IPS-18a (cell line): Measurements from ENCODE around the gene USP17L21.
"Not testable (repeated sequence)": the region's sequence is repeated elsewhere in the genome, so short reads cannot be mapped to it uniquely, and the experiment has no call there.

Source experiments
- H3K27ac ChIP-seq: one replicate; pipeline ENCODE4 v1.5.1; 2013; ENCODE audit warnings: low read length
- H3K27me3 ChIP-seq: one replicate; pipeline ENCODE4 v1.6.1; 2013; ENCODE audit warnings: mild to moderate bottlenecking, low read length; ENCODE audit not compliant: control insufficient read depth, insufficient read depth
- H3K36me3 ChIP-seq: one replicate; pipeline ENCODE4 v1.6.1; 2013; ENCODE audit warnings: low read depth, low read length; ENCODE audit not compliant: control insufficient read depth
- H3K4me1 ChIP-seq: one replicate; pipeline ENCODE4 v1.6.1; 2013; ENCODE audit warnings: low read depth, low read length; ENCODE audit not compliant: control insufficient read depth
- H3K4me3 ChIP-seq: one replicate; pipeline ENCODE4 v1.5.1; 2013; ENCODE audit warnings: low read length
- H3K9ac ChIP-seq: one replicate; pipeline ENCODE4 v1.6.1; 2013; ENCODE audit warnings: mild to moderate bottlenecking, low read length, moderate library complexity
- H3K9me3 ChIP-seq: one replicate; pipeline ENCODE4 v1.6.1; 2013; ENCODE audit warnings: low read depth, low read length; ENCODE audit not compliant: control insufficient read depth

USP17L21 gene, protein sequence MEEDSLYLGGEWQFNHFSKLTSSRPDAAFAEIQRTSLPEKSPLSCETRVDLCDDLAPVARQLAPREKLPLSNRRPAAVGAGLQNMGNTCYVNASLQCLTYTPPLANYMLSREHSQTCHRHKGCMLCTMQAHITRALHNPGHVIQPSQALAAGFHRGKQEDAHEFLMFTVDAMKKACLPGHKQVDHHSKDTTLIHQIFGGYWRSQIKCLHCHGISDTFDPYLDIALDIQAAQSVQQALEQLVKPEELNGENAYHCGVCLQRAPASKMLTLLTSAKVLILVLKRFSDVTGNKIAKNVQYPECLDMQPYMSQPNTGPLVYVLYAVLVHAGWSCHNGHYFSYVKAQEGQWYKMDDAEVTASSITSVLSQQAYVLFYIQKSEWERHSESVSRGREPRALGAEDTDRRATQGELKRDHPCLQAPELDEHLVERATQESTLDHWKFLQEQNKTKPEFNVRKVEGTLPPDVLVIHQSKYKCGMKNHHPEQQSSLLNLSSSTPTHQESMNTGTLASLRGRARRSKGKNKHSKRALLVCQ

DNA sequence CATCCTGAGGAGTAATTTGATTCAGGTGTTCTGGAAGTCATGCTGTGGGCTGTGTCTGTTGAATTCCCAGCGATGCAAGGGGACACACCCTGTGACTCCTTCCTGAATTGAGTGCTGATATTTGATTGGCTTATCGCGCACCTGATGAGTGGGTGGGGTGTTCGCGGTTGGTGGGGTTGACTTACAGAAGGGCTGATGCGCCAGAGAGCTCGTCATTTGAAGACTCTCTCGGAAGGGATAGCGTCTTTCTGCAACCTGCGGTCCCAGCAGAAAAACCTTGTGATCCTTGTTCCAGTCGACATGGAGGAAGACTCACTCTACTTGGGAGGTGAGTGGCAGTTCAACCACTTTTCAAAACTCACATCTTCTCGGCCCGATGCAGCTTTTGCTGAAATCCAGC lies at the start of gene USP17L21:
Gene USP17L21, plus strand, starts transcription at position 301 of the 400 bp plus-strand sequence. Its CDS starts 0 bp downstream, at position 301.
- H3K4me3 ChIP-seq, H3K9me3 ChIP-seq, H3K4me1 ChIP-seq, H3K27me3 ChIP-seq, H3K9ac ChIP-seq, H3K27ac ChIP-seq, H3K36me3 ChIP-seq: not testable (repeated sequence)

DNA sequence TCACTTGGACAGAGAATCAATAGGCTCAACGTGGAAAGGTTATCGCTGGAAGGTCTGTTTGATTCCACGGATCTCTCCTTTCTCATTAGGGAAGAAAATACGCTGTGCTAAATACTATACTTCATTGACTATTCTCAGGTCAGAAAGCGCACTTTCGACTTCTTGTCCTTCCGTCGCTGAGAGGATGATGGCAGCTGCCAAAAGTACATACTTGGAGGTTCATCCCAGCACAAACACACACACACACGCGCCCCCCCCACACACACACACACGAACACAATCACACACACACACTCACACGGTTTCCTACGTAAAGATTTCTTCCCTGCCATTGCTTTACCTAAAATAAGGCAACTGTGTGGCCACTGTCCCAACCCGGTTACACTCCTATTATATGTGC lies 48.0 kb upstream of the USP17L21 start:
- not testable (repeated sequence) for H3K27me3 ChIP-seq, H3K27ac ChIP-seq, H3K4me1 ChIP-seq, H3K9me3 ChIP-seq, H3K4me3 ChIP-seq, H3K9ac ChIP-seq, H3K36me3 ChIP-seq

DNA sequence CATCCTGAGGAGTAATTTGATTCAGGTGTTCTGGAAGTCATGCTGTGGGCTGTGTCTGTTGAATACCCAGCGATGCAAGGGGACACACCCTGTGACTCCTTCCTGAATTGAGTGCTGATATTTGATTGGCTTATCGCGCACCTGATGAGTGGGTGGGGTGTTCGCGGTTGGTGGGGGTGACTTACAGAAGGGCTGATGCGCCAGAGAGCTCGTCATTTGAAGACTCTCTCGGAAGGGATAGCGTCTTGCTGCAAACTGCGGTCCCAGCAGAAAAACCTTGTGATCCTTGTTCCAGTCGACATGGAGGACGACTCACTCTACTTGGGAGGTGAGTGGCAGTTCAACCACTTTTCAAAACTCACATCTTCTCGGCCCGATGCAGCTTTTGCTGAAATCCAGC lies 47.6 kb upstream of the USP17L21 start, which contains the start of gene USP17L11:
Gene USP17L11, plus strand, starts transcription at position 301 of the 400 bp plus-strand sequence. Its CDS starts 0 bp downstream, at position 301.
- H3K9me3 ChIP-seq, H3K36me3 ChIP-seq, H3K9ac ChIP-seq, H3K27me3 ChIP-seq, H3K27ac ChIP-seq, H3K4me1 ChIP-seq, H3K4me3 ChIP-seq: not testable (repeated sequence)

- not testable (repeated sequence) for H3K36me3 ChIP-seq, H3K9me3 ChIP-seq, H3K4me1 ChIP-seq
These were observed 42.8 kb upstream of the USP17L21 start, which contains the start of gene USP17L12 for GRCh38 chr4:9219852-9220251. USP17L12 (plus strand) TSS chr4:9220152; CDS start chr4:9220152, 0 bp downstream.

GRCh38 chr4:9224596-9224995 lies 38.1 kb upstream of the USP17L21 start, which contains the start of gene USP17L13:
USP17L13 (plus strand) TSS chr4:9224896; CDS start chr4:9224896, 0 bp downstream.
- not testable (repeated sequence) for H3K9me3 ChIP-seq, H3K9ac ChIP-seq, H3K4me3 ChIP-seq, H3K36me3 ChIP-seq, H3K4me1 ChIP-seq, H3K27me3 ChIP-seq, H3K27ac ChIP-seq

More at GRCh38 chr4:9219852-9220251, 42.8 kb upstream of the USP17L21 start, which contains the start of gene USP17L12:
- not testable (repeated sequence) for H3K27me3 ChIP-seq, H3K4me3 ChIP-seq, H3K9ac ChIP-seq, H3K27ac ChIP-seq

- H3K27ac ChIP-seq, H3K4me1 ChIP-seq, H3K36me3 ChIP-seq, H3K9me3 ChIP-seq, H3K27me3 ChIP-seq, H3K4me3 ChIP-seq, H3K9ac ChIP-seq: not testable (repeated sequence)
These were observed 32.4 kb upstream of the USP17L21 start for GRCh38 chr4:9230249-9230648.

GRCh38 chr4:9234085-9234484 lies 28.6 kb upstream of the USP17L21 start, which contains the start of gene USP17L15:
USP17L15 (plus strand) TSS chr4:9234385; CDS start chr4:9234385, 0 bp downstream.
- H3K4me1 ChIP-seq, H3K36me3 ChIP-seq, H3K9ac ChIP-seq, H3K27ac ChIP-seq, H3K4me3 ChIP-seq, H3K9me3 ChIP-seq, H3K27me3 ChIP-seq: not testable (repeated sequence)

DNA sequence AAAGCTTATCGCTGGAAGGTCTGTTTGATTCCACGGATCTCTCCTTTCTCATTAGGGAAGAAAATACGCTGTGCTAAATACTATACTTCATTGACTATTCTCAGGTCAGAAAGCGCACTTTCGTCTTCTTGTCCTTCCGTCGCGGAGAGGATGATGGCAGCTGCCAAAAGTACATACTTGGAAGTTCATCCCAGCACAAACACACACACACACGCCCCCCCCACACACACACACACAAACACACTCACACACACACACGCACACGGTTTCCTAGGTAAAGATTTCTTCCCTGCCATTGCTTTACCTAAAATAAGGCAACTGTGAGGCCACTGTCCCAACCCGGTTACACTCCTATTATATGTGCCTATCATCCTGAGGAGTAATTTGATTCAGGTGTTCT lies 24.2 kb upstream of the USP17L21 start:
- not testable (repeated sequence) for H3K9ac ChIP-seq, H3K36me3 ChIP-seq, H3K27ac ChIP-seq, H3K4me3 ChIP-seq, H3K4me1 ChIP-seq, H3K27me3 ChIP-seq, H3K9me3 ChIP-seq

- not testable (repeated sequence) for H3K4me1 ChIP-seq, H3K27ac ChIP-seq, H3K9ac ChIP-seq, H3K27me3 ChIP-seq, H3K4me3 ChIP-seq, H3K36me3 ChIP-seq, H3K9me3 ChIP-seq
These were observed 19.1 kb upstream of the USP17L21 start, which contains the start of gene USP17L17 for GRCh38 chr4:9243579-9243978. USP17L17 (plus strand) TSS chr4:9243879; CDS start chr4:9243879, 0 bp downstream.

GRCh38 chr4:9247953-9248680 lies 14.6 kb upstream of the USP17L21 start, which contains the start of gene USP17L18:
USP17L18 (plus strand) TSS chr4:9248630; CDS start chr4:9248630, 0 bp downstream.
- H3K9ac ChIP-seq, H3K4me1 ChIP-seq, H3K27ac ChIP-seq, H3K4me3 ChIP-seq, H3K27me3 ChIP-seq, H3K9me3 ChIP-seq, H3K36me3 ChIP-seq: not testable (repeated sequence)

DNA sequence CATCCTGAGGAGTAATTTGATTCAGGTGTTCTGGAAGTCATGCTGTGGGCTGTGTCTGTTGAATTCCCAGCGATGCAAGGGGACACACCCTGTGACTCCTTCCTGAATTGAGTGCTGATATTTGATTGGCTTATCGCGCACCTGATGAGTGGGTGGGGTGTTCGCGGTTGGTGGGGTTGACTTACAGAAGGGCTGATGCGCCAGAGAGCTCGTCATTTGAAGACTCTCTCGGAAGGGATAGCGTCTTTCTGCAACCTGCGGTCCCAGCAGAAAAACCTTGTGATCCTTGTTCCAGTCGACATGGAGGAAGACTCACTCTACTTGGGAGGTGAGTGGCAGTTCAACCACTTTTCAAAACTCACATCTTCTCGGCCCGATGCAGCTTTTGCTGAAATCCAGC lies 9.6 kb upstream of the USP17L21 start, which contains the start of gene USP17L19:
Gene USP17L19, plus strand, starts transcription at position 301 of the 400 bp plus-strand sequence. Its CDS starts 0 bp downstream, at position 301.
- not testable (repeated sequence) for H3K27ac ChIP-seq, H3K27me3 ChIP-seq, H3K9ac ChIP-seq, H3K4me1 ChIP-seq, H3K36me3 ChIP-seq, H3K4me3 ChIP-seq, H3K9me3 ChIP-seq
